Activated naive CD8-positive, alpha-beta T cell treated with anti-CD3 and anti-CD28 coated beads, Interleukin-2, amount 10 ng/mL, durations not matched to agents 7 days and 5 days (primary cell): ENCODE results near the gene KDM3A. TPM values are rescaled to one million over a fixed set of nuclear protein-coding genes. Genes with fewer than 3 reads are reported as not detected.

Source experiments
- ATAC-seq: fragments of 150-1000 bp; cut with Tn5 transposase; one replicate; pipeline ENCODE4 v1.10.0; 2021; ENCODE audit warnings: low read depth, moderate library complexity
- POLR2A ChIA-PET: fragments of 350-600 bp; sonication (Branson Sonifier 250); formaldehyde crosslinking; loops from one replicate; lab custom pipeline; 2021; ENCODE audit warnings: antibody characterized with exemption; lab: Charles Lee
- DNase-seq: peaks from one replicate; pipeline ENCODE4 v3.0.0; 2021
- H3K27ac Mint-ChIP-seq: one replicate; pipeline ENCODE4 v1.8.0; 2022; ENCODE audit warnings: mild to moderate bottlenecking, mixed read lengths
- H3K27me3 Mint-ChIP-seq: one replicate; pipeline ENCODE4 v1.8.0; 2022; ENCODE audit warnings: mild to moderate bottlenecking, moderate library complexity, mixed read lengths
- H3K36me3 Mint-ChIP-seq: one replicate; pipeline ENCODE4 v1.8.0; 2021; ENCODE audit warnings: mild to moderate bottlenecking, mixed read lengths
- H3K4me1 Mint-ChIP-seq: one replicate; pipeline ENCODE4 v1.8.0; 2021; ENCODE audit warnings: mixed read lengths
- H3K4me3 Mint-ChIP-seq: one replicate; pipeline ENCODE4 v1.8.0; 2022; ENCODE audit warnings: mild to moderate bottlenecking, moderate library complexity, mixed read lengths
- H3K9me3 Mint-ChIP-seq: one replicate; pipeline ENCODE4 v1.8.0; 2021; ENCODE audit warnings: mixed read lengths
- total RNA-seq, 2 experiments: library from RNA; stranded (reverse); gene quantifications; one replicate each; pipeline ENCODE4 v1.2.3, GENCODE V29; 2021

The KDM3A gene
- total RNA-seq, 2 experiments from 2014 or later: 94.7 to 106 TPM

GRCh38 chr2:86520153-86520552, 79.0 kb downstream of the KDM3A start:
- Mint-ChIP-seq H3K9me3 (peaks cover 5% of the 10 kb centered on the region), H3K27me3 (no peaks in the 10 kb centered on the region), H3K4me1 (no peaks in the 10 kb centered on the region), H3K36me3 (peaks cover 10% of the 10 kb centered on the region), H3K27ac (no peak overlapping the region), H3K4me3 (no peak overlapping the region)
- DNase-seq (no peak), ATAC-seq (no peak)
- POLR2A ChIA-PET: no interaction called here

GRCh38 chr2:86521922-86522321, 80.8 kb downstream of the KDM3A start:
- no peaks in the 10 kb centered on the region for H3K4me1 Mint-ChIP-seq
- DNase-seq (no peak), ATAC-seq (no peak)
- peaks cover 15% of the 10 kb centered on the region for H3K36me3 Mint-ChIP-seq
- H3K4me3 Mint-ChIP-seq: no peak overlapping the region
- POLR2A ChIA-PET: no interaction called here
- peaks cover 5% of the 10 kb centered on the region for H3K9me3 Mint-ChIP-seq
- no peak overlapping the region for H3K27ac Mint-ChIP-seq
- H3K27me3 Mint-ChIP-seq: no peaks in the 10 kb centered on the region

- Mint-ChIP-seq H3K27ac (no peak overlapping the region), H3K27me3 (no peaks in the 10 kb centered on the region), H3K9me3 (peaks cover 5% of the 10 kb centered on the region), H3K36me3 (peaks cover 15% of the 10 kb centered on the region), H3K4me3 (no peak overlapping the region), H3K4me1 (no peaks in the 10 kb centered on the region)
- DNase-seq (no peak), ATAC-seq (no peak)
- POLR2A ChIA-PET: no interaction called here
Observed at GRCh38 chr2:86522711-86523110, 81.5 kb downstream of the KDM3A start.

GRCh38 chr2:86523491-86523890, 82.3 kb downstream of the KDM3A start:
- no peaks in the 10 kb centered on the region for H3K4me1 Mint-ChIP-seq
- DNase-seq (no peak), ATAC-seq (no peak)
- H3K36me3 Mint-ChIP-seq: peaks cover 15% of the 10 kb centered on the region
- H3K27ac Mint-ChIP-seq: no peak overlapping the region
- no peak overlapping the region for H3K4me3 Mint-ChIP-seq
- no peaks in the 10 kb centered on the region for H3K27me3 Mint-ChIP-seq
- POLR2A ChIA-PET: no interaction called here
- peaks cover 5% of the 10 kb centered on the region for H3K9me3 Mint-ChIP-seq

- POLR2A ChIA-PET: no interaction called here
Observed at GRCh38 chr2:86525421-86526340, 84.5 kb downstream of the KDM3A start.

GRCh38 chr2:86533589-86533988, 92.4 kb downstream of the KDM3A start:
- no peak overlapping the region for H3K4me3 Mint-ChIP-seq
- H3K4me1 Mint-ChIP-seq: peaks cover 15% of the 10 kb centered on the region
- DNase-seq (no peak), ATAC-seq (no peak)
- no peaks in the 10 kb centered on the region for H3K27me3 Mint-ChIP-seq
- no peak overlapping the region for H3K27ac Mint-ChIP-seq
- H3K36me3 Mint-ChIP-seq: peaks cover 33% of the 10 kb centered on the region
- H3K9me3 Mint-ChIP-seq: peaks cover 14% of the 10 kb centered on the region
- POLR2A ChIA-PET: no interaction called here

More at GRCh38 chr2:86525421-86526340, 84.5 kb downstream of the KDM3A start:
- peaks cover 1% of the 10 kb centered on the region for H3K4me1 Mint-ChIP-seq
- ATAC-seq: no peak
- H3K27ac Mint-ChIP-seq: no peak overlapping the region
- H3K27me3 Mint-ChIP-seq: no peaks in the 10 kb centered on the region
- no peak overlapping the region for H3K4me3 Mint-ChIP-seq
- H3K9me3 Mint-ChIP-seq: no peaks in the 10 kb centered on the region
- no peak for DNase-seq
- peaks cover 13% of the 10 kb centered on the region for H3K36me3 Mint-ChIP-seq

- Mint-ChIP-seq H3K4me3 (no peak overlapping the region), H3K27me3 (no peaks in the 10 kb centered on the region), H3K36me3 (peaks cover 46% of the 10 kb centered on the region), H3K4me1 (peaks cover 4% of the 10 kb centered on the region), H3K9me3 (peaks cover 12% of the 10 kb centered on the region), H3K27ac (no peak overlapping the region)
- DNase-seq (no peak), ATAC-seq (no peak)
- POLR2A ChIA-PET: no interaction called here
Observed at GRCh38 chr2:86541334-86541733, 100.2 kb downstream of the KDM3A start.

Other genes starting within 250 kb of the KDM3A start
- gene IMMT, start 245.9 kb upstream of the KDM3A start, total RNA-seq: 100 to 1,000 TPM; 121 to 122 TPM
- 10 to 100 TPM; 38.5 to 39.7 TPM for gene MRPL35, start 241.9 kb upstream of the KDM3A start, total RNA-seq
- gene REEP1, start 103.7 kb upstream of the KDM3A start, total RNA-seq: under 1 TPM in 1 of 2 experiments, not detected in 1; 0.11 TPM
- gene CHMP3, start 122.1 kb downstream of the KDM3A start, total RNA-seq: 10 to 100 TPM; 48.9 to 49.5 TPM
- gene RNF103, start 182.5 kb downstream of the KDM3A start, total RNA-seq: 10 to 100 TPM; 20.1 to 20.9 TPM